Karpas-422 (cell line): Measurements from ENCODE around the gene COL6A1. TPM values are rescaled to one million over a fixed set of nuclear protein-coding genes. Genes with fewer than 3 reads are reported as not detected.
"Not testable (repeated sequence)": the region's sequence is repeated elsewhere in the genome, so short reads cannot be mapped to it uniquely, and the experiment has no call there.

ENCODE experiments used
- DNase-seq: peaks from one replicate; pipeline ENCODE4 v3.0.0-alpha.2; 2015
- H2AFZ ChIP-seq: fragments of 200-600 bp; sonication (generic); 2 replicates; pipeline ENCODE4 v1.6.1; 2014; ENCODE audit warnings: antibody characterized with exemption, low read length, mixed read lengths
- H3K27ac ChIP-seq: fragments of 200-600 bp; sonication (generic); 2 replicates; pipeline ENCODE4 v1.5.1; 2014; ENCODE audit warnings: mild to moderate bottlenecking, low read length, moderate library complexity
- H3K27me3 ChIP-seq: fragments of 200-600 bp; sonication (generic); 2 replicates; pipeline ENCODE4 v1.6.1; 2014; ENCODE audit warnings: low read length, mixed read lengths
- H3K36me3 ChIP-seq: fragments of 200-600 bp; sonication (generic); 2 replicates; pipeline ENCODE4 v1.6.1; 2014; ENCODE audit warnings: low read length, mixed read lengths; ENCODE audit not compliant: insufficient read depth
- H3K4me1 ChIP-seq: fragments of 200-600 bp; sonication (generic); 2 replicates; pipeline ENCODE4 v1.6.1; 2014; ENCODE audit warnings: mild to moderate bottlenecking, low read length, mixed read lengths
- H3K4me2 ChIP-seq: fragments of 200-600 bp; sonication (generic); 2 replicates; pipeline ENCODE4 v1.6.1; 2014; ENCODE audit warnings: low read length, low read depth, mild to moderate bottlenecking; ENCODE audit not compliant: poor library complexity, severe bottlenecking
- H3K4me3 ChIP-seq: fragments of 200-600 bp; sonication (generic); 2 replicates; pipeline ENCODE4 v1.5.1; 2014; ENCODE audit warnings: mild to moderate bottlenecking, antibody characterized with exemption, low read length, mixed read lengths
- H3K79me2 ChIP-seq: fragments of 200-600 bp; sonication (generic); 2 replicates; pipeline ENCODE4 v1.6.1; 2014; ENCODE audit warnings: mild to moderate bottlenecking, low read length, mixed read lengths
- H3K9ac ChIP-seq: fragments of 200-600 bp; sonication (generic); 2 replicates; pipeline ENCODE4 v1.6.0; 2014; ENCODE audit warnings: low read length
- H3K9me2 ChIP-seq: fragments of 200-600 bp; sonication (generic), shearing (Covaris generic); replicated peaks from 2 replicates; pipeline ENCODE4 v1.6.0; 2014; ENCODE audit warnings: mild to moderate bottlenecking, low read length, moderate library complexity; ENCODE audit not compliant: insufficient read depth
- H3K9me3 ChIP-seq: fragments of 300-700, 200-600 bp; sonication (generic); 2 replicates; pipeline ENCODE4 v1.6.1; 2014; ENCODE audit warnings: low read length, mixed read lengths
- H4K20me1 ChIP-seq: fragments of 200-600 bp; sonication (generic); 2 replicates; pipeline ENCODE4 v1.6.1; 2014; ENCODE audit warnings: mild to moderate bottlenecking, antibody characterized with exemption, low read length, low read depth; ENCODE audit not compliant: insufficient read depth
- total RNA-seq: library from RNA; depleted of rRNA; stranded (reverse); fragments of >200 nt; shearing (Covaris generic); gene quantifications from 2 replicates; pipeline ENCODE4 v1.2.3, GENCODE V29; 2014; ENCODE audit warnings: low replicate concordance

Gene COL6A1
- total RNA-seq, 1 experiment from 2014 or later: not detected

DNA sequence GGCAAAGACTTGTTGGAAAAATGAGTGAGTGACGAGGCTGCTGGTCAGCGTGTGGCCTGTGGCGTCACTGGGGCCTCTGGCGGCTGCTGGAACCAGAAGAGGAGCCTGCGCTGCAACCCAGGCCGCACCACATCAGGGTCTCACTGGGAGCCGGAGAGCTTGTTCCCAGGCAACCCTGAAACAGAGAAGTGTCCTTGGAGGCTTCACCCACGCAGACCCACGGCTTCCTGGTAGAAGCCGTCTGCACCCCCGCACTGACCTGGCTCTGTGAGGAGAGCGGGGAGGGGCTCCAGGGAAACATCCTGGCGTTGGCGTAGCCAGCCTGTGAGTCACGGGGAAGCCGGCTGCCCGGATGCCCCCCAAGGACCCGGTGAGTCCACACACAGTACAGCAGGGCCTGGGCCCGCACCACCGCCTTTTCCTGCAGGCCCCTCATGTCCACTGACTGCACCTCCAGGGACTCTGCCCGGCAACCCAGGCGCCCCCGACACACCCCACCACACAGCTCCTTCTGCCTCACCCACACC is 57.4 kb downstream of the COL6A1 start:
- no peak for DNase-seq
- Histone ChIP-seq H3K9me3 (no peaks in the 10 kb centered on the region), H3K9me2 (no peaks in the 10 kb centered on the region), H4K20me1 (no peaks in the 10 kb centered on the region), H3K4me3 (no peak overlapping the region), H3K4me1 (no peaks in the 10 kb centered on the region), H3K79me2 (no peaks in the 10 kb centered on the region), H2AFZ (no peak overlapping the region), H3K27me3 (no peaks in the 10 kb centered on the region), H3K27ac (no peak overlapping the region), H3K9ac (no peak overlapping the region), H3K4me2 (no peak overlapping the region), H3K36me3 (no peaks in the 10 kb centered on the region)

DNA sequence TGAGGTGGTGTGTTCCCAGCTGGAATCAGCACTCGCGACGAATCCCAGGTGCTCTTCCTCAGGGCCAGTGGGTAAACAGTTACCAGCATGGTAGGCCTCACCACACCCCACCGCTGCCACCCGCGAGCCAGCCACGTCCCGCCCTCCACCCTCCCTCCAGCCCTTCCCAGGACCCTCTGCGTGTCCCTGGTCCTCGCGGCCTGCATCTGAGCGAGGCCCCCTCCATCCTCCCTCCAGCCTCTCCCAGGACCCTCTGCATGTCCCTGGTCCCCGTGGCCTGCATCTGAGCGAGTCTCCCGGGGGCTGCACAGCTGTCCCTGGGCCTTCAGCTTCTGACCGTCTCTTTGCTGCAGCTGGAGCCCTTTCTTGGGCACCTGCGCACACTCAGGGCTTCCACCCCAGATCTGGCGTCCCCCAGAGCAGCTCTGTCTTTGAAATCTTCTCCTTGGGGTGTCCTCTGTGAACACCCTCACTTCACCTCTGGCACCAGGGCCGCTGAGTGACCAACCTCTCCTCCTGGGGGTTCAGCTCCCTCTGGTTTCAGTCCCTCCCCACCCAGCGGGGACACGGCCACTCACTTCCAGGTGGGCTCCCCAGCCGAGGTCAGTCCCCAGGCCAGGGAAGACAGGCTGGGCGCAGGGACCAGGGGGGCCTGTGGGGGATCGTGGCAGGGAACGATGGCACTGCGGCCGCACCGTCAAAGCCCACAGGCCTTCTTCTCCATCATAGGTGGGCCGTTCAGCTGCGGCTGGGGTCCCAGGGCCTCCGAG is 58.5 kb downstream of the COL6A1 start:
- Histone ChIP-seq H3K4me3 (no peak overlapping the region), H3K9ac (no peak overlapping the region)

DNA sequence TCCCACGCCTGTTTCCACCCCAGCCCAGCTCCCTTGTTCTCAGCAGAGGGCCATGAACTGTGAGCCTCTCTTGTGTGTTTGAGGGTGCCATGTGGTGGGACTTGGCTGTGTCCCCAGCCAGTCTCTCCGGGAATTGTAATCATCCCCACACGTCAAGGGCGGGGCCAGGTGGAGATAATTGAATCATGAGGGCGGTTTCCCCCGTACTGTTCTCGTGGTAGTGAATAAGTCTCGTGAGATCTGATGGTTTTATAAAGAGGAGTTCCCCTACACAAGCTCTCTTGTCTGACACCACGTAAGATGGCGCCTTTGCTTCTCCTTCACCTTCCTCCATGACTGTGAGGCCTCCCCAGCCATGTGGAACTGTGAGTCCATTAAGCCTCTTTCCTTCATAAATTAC is 59.1 kb downstream of the COL6A1 start:
- H3K79me2 ChIP-seq: no peaks in the 10 kb centered on the region
- no peak overlapping the region for H2AFZ ChIP-seq
- H3K9me3 ChIP-seq: no peaks in the 10 kb centered on the region
- no peak overlapping the region for H3K9ac ChIP-seq
- H3K9me2 ChIP-seq: no peaks in the 10 kb centered on the region
- no peak overlapping the region for H3K4me3 ChIP-seq
- H4K20me1 ChIP-seq: no peaks in the 10 kb centered on the region
- no peak overlapping the region for H3K4me2 ChIP-seq
- H3K27me3 ChIP-seq: no peaks in the 10 kb centered on the region
- H3K27ac ChIP-seq: no peak overlapping the region
- H3K4me1 ChIP-seq: no peaks in the 10 kb centered on the region
- no peaks in the 10 kb centered on the region for H3K36me3 ChIP-seq
- no peak for DNase-seq

More for the DNA sequence above, 58.5 kb downstream of the COL6A1 start:
- Histone ChIP-seq H3K27me3 (no peaks in the 10 kb centered on the region), H3K27ac (no peak overlapping the region), H4K20me1 (no peaks in the 10 kb centered on the region), H3K4me1 (no peaks in the 10 kb centered on the region), H3K4me2 (no peak overlapping the region), H3K36me3 (no peaks in the 10 kb centered on the region), H3K9me2 (no peaks in the 10 kb centered on the region), H3K79me2 (no peaks in the 10 kb centered on the region), H3K9me3 (no peaks in the 10 kb centered on the region), H2AFZ (no peak overlapping the region)
- DNase-seq: no peak

DNA sequence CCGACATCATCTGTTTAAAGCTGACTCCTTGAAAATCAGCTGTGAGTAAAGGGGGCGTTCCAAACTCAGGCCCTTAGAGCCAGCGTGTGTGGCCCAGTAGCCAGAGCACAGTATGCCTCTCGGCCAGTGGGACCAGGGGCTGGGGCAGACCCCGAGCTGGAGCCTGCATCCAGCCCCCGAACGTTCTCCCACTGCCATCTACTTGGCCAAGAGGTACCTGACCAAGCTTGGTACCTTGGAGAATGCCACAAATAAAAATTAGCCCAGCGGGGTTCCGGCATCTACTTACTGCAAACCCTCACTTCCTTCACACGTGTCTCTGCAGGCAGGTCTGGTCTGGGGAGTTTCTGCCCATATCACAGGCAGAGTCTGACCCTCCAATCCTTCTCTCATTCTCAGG is 59.6 kb downstream of the COL6A1 start:
- H3K9ac ChIP-seq: no peak overlapping the region
- H3K9me2 ChIP-seq: no peaks in the 10 kb centered on the region
- H4K20me1 ChIP-seq: no peaks in the 10 kb centered on the region
- no peak overlapping the region for H3K27ac ChIP-seq
- no peaks in the 10 kb centered on the region for H3K36me3 ChIP-seq
- H3K4me3 ChIP-seq: no peak overlapping the region
- no peak overlapping the region for H3K4me2 ChIP-seq
- no peak overlapping the region for H2AFZ ChIP-seq
- H3K9me3 ChIP-seq: no peaks in the 10 kb centered on the region
- no peaks in the 10 kb centered on the region for H3K4me1 ChIP-seq
- no peak for DNase-seq
- no peaks in the 10 kb centered on the region for H3K79me2 ChIP-seq
- H3K27me3 ChIP-seq: no peaks in the 10 kb centered on the region

DNA sequence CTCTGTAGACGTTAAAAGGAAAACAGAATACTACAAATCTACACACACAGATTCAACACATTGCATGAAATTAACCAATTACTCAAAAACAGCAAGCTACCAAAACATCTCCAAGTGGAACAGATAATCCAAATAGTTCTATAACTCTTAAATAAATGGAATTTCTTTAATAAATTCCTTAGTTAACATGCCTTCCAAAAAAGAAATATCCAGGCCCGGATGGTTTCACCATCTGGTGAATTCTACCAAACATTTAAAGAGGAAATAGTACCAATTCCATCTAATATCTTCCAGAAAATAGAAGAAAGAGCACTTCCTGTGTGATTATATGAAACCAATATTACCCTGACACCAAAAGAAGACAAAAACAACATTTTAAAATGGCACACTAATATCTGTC is 63.6 kb downstream of the COL6A1 start:
- no peak overlapping the region for H3K9ac ChIP-seq
- H2AFZ ChIP-seq: no peak overlapping the region
- no peaks in the 10 kb centered on the region for H3K9me3 ChIP-seq
- H3K4me1 ChIP-seq: no peaks in the 10 kb centered on the region
- no peaks in the 10 kb centered on the region for H3K79me2 ChIP-seq
- H3K36me3 ChIP-seq: no peaks in the 10 kb centered on the region
- H3K9me2 ChIP-seq: no peaks in the 10 kb centered on the region
- H3K4me3 ChIP-seq: no peak overlapping the region
- H3K27me3 ChIP-seq: no peaks in the 10 kb centered on the region
- no peak overlapping the region for H3K4me2 ChIP-seq
- no peak for DNase-seq
- H3K27ac ChIP-seq: no peak overlapping the region
- H4K20me1 ChIP-seq: no peaks in the 10 kb centered on the region

DNA sequence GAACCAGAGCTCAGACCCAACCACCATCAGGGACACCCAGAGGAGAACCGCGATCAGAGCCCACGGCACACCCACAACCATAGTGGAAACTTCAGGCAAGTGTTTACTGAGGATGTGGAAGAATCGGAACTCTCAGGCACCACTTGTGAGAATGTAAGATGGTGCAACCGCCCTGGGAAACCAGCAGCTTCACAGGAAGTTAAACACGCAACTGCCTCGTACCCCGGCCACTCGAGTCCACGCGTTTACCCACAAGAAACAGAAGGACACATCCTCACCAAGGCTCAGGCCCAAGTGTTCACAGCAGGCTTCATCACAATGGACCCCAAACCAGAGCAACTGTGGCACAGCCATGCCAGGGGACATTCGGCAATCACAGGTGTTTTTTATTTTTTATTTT is 64.9 kb downstream of the COL6A1 start:
- DNase-seq: no peak
- H3K36me3 ChIP-seq: no peaks in the 10 kb centered on the region
- no peaks in the 10 kb centered on the region for H3K9me3 ChIP-seq

DNA sequence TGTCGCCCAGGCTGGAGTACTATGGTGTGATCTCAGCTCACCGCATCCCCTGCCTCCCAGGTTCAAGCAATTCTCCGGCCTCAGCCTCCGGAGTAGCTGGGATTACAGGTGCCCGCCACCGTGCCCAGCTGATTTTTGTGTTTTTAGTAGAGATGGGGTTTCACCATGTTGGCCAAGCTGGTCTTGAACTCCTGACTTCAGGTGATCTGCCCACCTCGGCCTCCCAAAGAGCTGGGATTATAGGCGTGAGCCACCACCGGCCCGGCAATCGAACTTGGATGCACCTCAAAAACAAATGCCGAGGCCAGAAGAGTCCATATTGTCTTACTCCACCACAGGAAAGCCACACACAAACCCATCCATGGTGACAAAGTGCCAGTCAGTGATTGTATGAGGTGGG is 65.3 kb downstream of the COL6A1 start:
- not testable (repeated sequence) for H2AFZ ChIP-seq, H3K27me3 ChIP-seq, H3K4me1 ChIP-seq, H3K36me3 ChIP-seq, H3K4me2 ChIP-seq, H3K9ac ChIP-seq, H3K79me2 ChIP-seq, H4K20me1 ChIP-seq, H3K27ac ChIP-seq, H3K9me3 ChIP-seq, H3K9me2 ChIP-seq, H3K4me3 ChIP-seq, DNase-seq

More for the DNA sequence above, 64.9 kb downstream of the COL6A1 start:
- no peaks in the 10 kb centered on the region for H3K27me3 ChIP-seq
- H3K9ac ChIP-seq: no peak overlapping the region
- no peaks in the 10 kb centered on the region for H3K9me2 ChIP-seq
- H3K4me3 ChIP-seq: no peak overlapping the region
- H4K20me1 ChIP-seq: no peaks in the 10 kb centered on the region
- H3K79me2 ChIP-seq: no peaks in the 10 kb centered on the region
- H2AFZ ChIP-seq: no peak overlapping the region
- H3K4me1 ChIP-seq: no peaks in the 10 kb centered on the region
- H3K27ac ChIP-seq: no peak overlapping the region
- no peak overlapping the region for H3K4me2 ChIP-seq

DNA sequence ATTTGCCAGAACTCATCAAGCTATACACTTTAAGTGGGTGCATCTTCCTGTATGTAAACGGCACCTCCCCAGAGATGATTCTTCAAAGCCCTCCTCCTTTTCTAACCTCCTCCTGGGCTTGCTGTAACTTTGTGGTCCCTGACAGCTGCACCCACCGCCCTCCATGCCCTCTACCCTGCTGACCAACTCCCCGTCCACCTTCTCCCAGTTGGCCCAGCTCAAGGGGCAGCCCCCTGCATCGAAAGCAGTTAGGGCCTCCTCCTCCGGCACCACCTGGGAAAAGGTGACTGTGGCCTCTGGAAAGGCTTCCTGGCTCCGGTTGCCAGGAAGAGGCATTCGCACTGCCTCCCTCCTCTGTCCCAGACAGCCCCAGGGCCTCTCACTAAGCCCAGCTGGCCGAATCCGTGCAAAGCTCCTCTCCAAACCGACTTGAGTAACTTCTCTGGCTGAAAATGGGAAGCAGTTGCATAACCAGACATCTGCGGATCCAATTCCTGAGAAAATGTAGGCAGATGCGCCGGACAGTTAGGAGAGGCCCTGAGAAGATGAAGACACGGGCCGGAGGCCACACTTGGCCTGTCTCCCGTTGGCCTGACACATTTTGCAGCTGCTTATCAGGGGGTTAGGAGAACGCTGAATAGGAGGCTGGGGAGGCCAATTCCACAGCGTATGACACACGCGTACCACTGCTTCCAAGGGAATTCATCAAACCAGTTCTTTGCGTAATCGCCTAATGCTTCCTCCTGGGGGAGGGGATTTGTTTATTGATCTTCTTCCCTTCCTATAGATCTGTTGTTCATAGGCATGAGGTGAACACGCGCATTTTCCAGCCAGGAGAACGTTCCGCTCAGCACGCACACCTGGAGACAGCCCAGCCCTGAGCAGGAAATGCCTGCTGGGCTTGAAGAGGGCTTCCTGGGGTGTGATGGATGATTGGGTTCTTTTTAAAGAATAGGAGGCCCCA is 67.6 kb downstream of the COL6A1 start:
- Histone ChIP-seq H3K36me3 (no peaks in the 10 kb centered on the region), H3K4me2 (no peak overlapping the region), H3K27me3 (no peaks in the 10 kb centered on the region), H3K4me1 (no peaks in the 10 kb centered on the region), H3K9me2 (no peaks in the 10 kb centered on the region), H3K9ac (no peak overlapping the region), H2AFZ (no peak overlapping the region), H3K9me3 (no peaks in the 10 kb centered on the region), H3K79me2 (no peaks in the 10 kb centered on the region), H4K20me1 (no peaks in the 10 kb centered on the region), H3K27ac (no peak overlapping the region), H3K4me3 (no peak overlapping the region)
- no peak for DNase-seq
